GM23248 (cell line): ENCODE results near the gene RHOG. TPM values are rescaled to one million over a fixed set of nuclear protein-coding genes. Genes with fewer than 3 reads are reported as not detected.

Experiments used
- DNase-seq: peaks from one replicate; pipeline ENCODE4 v3.0.0-alpha.2; 2015
- H2AFZ ChIP-seq: fragments of 200-600 bp; sonication (generic); 2 replicates; pipeline ENCODE4 v1.6.1; 2016; ENCODE audit warnings: antibody characterized with exemption
- H3F3A ChIP-seq: fragments of 200-600 bp; sonication (generic); 2 replicates; pipeline ENCODE4 v1.6.1; 2016; ENCODE audit warnings: mild to moderate bottlenecking, antibody characterized with exemption, mixed run types; ENCODE audit not compliant: insufficient read depth
- H3K27ac ChIP-seq: fragments of 200-600 bp; sonication (generic); 2 replicates; pipeline ENCODE4 v1.5.1; 2016; ENCODE audit warnings: mild to moderate bottlenecking
- H3K27me3 ChIP-seq: fragments of 200-600 bp; sonication (generic); replicated peaks from 2 replicates; pipeline ENCODE4 v1.6.1; 2016; ENCODE audit warnings: mild to moderate bottlenecking; ENCODE audit not compliant: insufficient read depth
- H3K36me3 ChIP-seq: fragments of 200-600 bp; sonication (generic); 2 replicates; pipeline ENCODE4 v1.6.1; 2016; ENCODE audit warnings: low read depth, mild to moderate bottlenecking
- H3K4me1 ChIP-seq: fragments of 200-600 bp; sonication (generic); 2 replicates; pipeline ENCODE4 v1.6.1; 2016; ENCODE audit warnings: mild to moderate bottlenecking; ENCODE audit not compliant: insufficient read depth
- H3K4me2 ChIP-seq: fragments of 200-600 bp; sonication (generic); one replicate; pipeline ENCODE4 v1.6.1; 2016; ENCODE audit warnings: mild to moderate bottlenecking; ENCODE audit not compliant: unreplicated experiment
- H3K4me3 ChIP-seq: fragments of 200-600 bp; sonication (generic); 2 replicates; pipeline ENCODE4 v1.5.1; 2016; ENCODE audit warnings: mild to moderate bottlenecking
- H3K79me2 ChIP-seq: fragments of 200-600 bp; sonication (generic); 2 replicates; pipeline ENCODE4 v1.6.1; 2016; ENCODE audit warnings: mild to moderate bottlenecking; ENCODE audit not compliant: insufficient read depth
- H3K9ac ChIP-seq: fragments of 200-600 bp; sonication (generic); 2 replicates; pipeline ENCODE4 v1.6.1; 2016; ENCODE audit warnings: mild to moderate bottlenecking
- H3K9me2 ChIP-seq: fragments of 200-600 bp; sonication (generic); 2 replicates; pipeline ENCODE4 v1.6.1; 2016; ENCODE audit warnings: mixed run types, mild to moderate bottlenecking, moderate library complexity; ENCODE audit not compliant: insufficient read depth
- H3K9me3 ChIP-seq: fragments of 200-600 bp; sonication (generic); one replicate; pipeline ENCODE4 v1.6.1; 2017; ENCODE audit warnings: low read depth
- H4K20me1 ChIP-seq: fragments of 200-600 bp; sonication (generic); 2 replicates; pipeline ENCODE4 v1.6.0; 2016; ENCODE audit not compliant: insufficient read depth
- EZH2 ChIP-seq: fragments of 200-600 bp; sonication (generic); IDR thresholded peaks from 2 replicates; pipeline ENCODE4 v1.6.1; 2018; ENCODE audit warnings: antibody characterized with exemption, mild to moderate bottlenecking; ENCODE audit not compliant: insufficient read depth, poor library complexity, severe bottlenecking
- EZH2phosphoT487 ChIP-seq: fragments of 200-600 bp; sonication (generic); IDR thresholded peaks from 2 replicates; pipeline ENCODE4 v1.6.1; 2018; ENCODE audit warnings: antibody characterized with exemption, moderate library complexity, mild to moderate bottlenecking, low read depth; ENCODE audit not compliant: insufficient read depth
- WGBS, 2 experiments: methylation state at CpG; one replicate each; pipeline ENCODE4 v1.1.6; 2015 to 2017; ENCODE audit warnings: low lambda C conversion rate in 2 of 2, low coverage in 1 of 2; ENCODE audit errors: missing lambda C conversion rate in 2 of 2; 5-methylcytosine and 5-hydroxymethylcytosine counted together
- in situ Hi-C: fragments of 300-500 bp; cut with MboI; formaldehyde crosslinking; loops from 2 replicates; pipeline ENCODE4 v1.15.0; 2020
- polyA plus RNA-seq: library from polyadenylated mRNA; unstranded; fragments of >200 nt; fragmentation: Nextera tagmentation; extraction: Ambion mirVana; gene quantifications from 2 replicates; pipeline ENCODE4 v1.2.1, GENCODE V29; 2016
- total RNA-seq: library from RNA; depleted of rRNA; stranded (reverse); fragments of >200 nt; shearing (Covaris generic); gene quantifications from 2 replicates; pipeline ENCODE4 v1.2.3, GENCODE V29; 2014

Gene RHOG
- total and polyA plus RNA-seq, 2 experiments from 2014 or later, result 45.5 to 61.4 TPM

DNA sequence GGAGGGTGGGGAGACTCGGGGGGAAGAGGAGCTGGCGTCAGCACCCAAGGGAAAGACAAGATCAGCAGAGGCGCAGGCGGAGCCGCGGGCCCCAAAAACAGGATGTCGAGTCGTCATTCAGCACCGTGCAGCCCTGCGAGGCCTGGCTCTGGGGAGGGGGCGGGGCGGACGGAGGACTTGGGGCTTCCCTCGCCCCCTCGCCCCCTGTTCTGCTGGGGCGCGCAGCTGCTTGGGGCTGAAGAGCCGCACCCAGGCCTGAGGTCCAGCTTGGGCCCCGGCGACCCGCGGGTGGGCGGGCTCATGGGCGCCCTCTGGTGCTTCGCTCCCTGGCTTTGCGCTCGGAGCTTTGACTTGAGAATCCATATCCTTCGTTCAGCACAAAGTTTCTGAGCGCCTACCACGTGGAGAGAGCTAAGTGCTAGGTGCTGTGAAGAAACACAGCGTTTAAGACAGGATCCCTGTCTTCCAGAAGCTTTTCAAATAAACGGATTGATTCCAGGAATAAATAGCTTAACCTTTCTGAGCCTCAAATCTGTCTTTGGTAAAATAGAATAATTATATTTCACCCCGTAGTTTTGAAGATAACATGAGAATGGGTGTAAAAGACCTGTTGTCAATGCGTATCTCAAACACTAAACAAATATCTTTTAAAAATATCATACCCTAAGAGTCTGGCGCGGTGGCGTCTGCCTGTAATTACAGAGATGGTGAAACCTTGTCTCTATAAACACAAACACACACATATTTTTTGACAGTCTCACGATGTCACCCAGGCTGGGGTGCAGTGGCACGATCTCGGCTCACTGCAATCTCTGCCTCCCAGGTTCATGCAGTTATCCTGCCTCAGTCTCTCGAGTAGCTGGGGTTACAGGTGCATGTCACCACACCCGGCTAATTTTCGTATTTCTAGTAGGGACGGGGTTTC lies 929 bp upstream of the RHOG start:
- peaks cover 17% of the 10 kb centered on the region for H3K4me1 ChIP-seq
- no peak for TF ChIP-seq EZH2
- in situ Hi-C loops, result no loop called here
- no peaks in the 10 kb centered on the region for H3K27me3 ChIP-seq
- peak overlapping the region; percentile 85 for H3K27ac ChIP-seq
- 19 to 30% methylated on average over 25 to 39 of the region's 44 CpGs for WGBS, 2 experiments
- DNase-seq, result peak; percentile 93
- H4K20me1 ChIP-seq, result 0 out of 2 replicates have a peak, but pooled peaks cover 4% of the 10 kb centered on the region
- peak overlapping the region; percentile 85 for H3K4me3 ChIP-seq
- H3K9me2 ChIP-seq, result no peaks in the 10 kb centered on the region
- H3K9ac ChIP-seq, result peak overlapping the region; percentile 90
- peak overlapping the region; percentile 59 for H3K4me2 ChIP-seq
- peak overlapping the region; percentile 64 for H2AFZ ChIP-seq
- peaks cover 5% of the 10 kb centered on the region; the same call in 1 of the 2 replicates for H3F3A ChIP-seq
- H3K9me3 ChIP-seq, result no peaks in the 10 kb centered on the region
- H3K79me2 ChIP-seq, result peaks cover 51% of the 10 kb centered on the region
- H3K36me3 ChIP-seq, result no peaks in the 10 kb centered on the region

DNA sequence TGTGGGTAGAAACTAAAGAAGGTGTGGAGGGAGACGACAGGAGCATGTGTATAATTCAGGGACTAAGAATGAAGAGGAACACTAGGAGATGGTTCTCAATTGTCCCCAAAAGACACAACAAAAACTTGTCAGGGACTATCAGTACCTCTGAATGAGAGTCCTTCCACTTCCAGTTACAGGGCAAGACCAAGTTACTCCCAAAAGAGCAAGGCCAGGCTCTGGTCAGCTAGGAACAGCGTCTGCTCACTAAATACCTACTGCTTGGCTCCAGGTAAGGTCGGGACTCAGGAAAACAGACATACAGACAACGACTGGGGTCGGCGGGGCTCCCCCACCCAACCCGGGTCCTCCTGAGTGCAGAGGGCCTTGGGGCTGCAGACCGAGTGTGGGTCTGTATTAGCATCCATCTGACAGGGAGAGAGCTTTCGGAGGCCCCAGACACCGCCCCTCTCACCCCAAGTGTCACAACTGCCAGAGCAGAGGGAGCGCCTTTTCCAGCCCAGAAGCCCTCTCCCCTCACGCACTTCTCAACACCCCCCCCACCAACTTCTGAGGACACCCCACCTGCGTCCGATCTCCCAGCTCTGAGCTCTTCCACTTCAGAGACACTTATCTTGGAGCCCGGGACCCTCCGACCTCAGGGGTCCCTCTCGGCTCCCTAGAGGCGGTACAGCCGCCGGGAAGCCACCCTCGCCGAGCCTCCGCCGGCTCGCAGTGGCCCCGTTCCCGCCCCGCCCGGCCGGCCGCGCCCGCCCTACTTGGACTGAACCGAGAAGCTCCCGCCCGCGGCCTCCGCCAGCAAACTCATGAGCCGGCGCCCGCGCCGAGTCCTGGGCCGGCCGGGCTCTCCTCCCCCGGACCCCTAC lies 522 bp downstream of the RHOG start:
- DNase-seq, result peak; percentile 38
- in situ Hi-C loops, result no loop called here
- Histone ChIP-seq H3K36me3 (no peaks in the 10 kb centered on the region), H3K27ac (peak overlapping the region; percentile 85), H3K4me2 (peak overlapping the region; percentile 89), H2AFZ (peak overlapping the region; percentile 62), H3K9me3 (no peaks in the 10 kb centered on the region), H3K79me2 (peaks cover 66% of the 10 kb centered on the region), H3F3A (peaks cover 5% of the 10 kb centered on the region; the same call in 1 of the 2 replicates), H3K9me2 (no peaks in the 10 kb centered on the region), H4K20me1 (0 out of 2 replicates have a peak, but pooled peaks cover 4% of the 10 kb centered on the region), H3K27me3 (no peaks in the 10 kb centered on the region), H3K4me1 (peaks cover 23% of the 10 kb centered on the region), H3K4me3 (peak overlapping the region; percentile 85), H3K9ac (peak overlapping the region; percentile 90)
- TF ChIP-seq EZH2 (no peak), EZH2phosphoT487 (no peak)
- 3% methylated on average over 18 to 45 of the region's 46 CpGs for WGBS, 2 experiments

DNA sequence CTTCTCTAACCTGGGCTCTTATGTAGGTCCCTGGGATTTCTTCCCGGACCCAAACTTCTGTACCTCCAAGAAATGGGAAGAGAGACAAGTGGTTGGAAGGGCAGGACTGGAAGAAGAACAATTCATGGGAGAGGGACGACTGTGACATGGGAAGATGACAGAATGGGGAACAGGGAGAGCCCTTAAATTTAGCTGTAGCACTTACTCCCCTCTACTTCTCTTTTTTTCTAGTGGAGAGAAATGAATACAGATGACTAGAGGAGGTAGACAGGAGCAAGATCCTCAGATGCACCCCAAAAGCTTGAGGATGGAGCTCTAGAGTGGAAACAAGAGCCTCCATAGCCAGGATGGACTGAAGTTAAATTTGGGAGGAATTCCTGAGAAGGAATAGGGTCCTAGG lies 2.3 kb downstream of the RHOG start:
- Histone ChIP-seq H2AFZ (no peak overlapping the region), H3F3A (peaks cover 5% of the 10 kb centered on the region; the same call in 1 of the 2 replicates), H3K9me3 (no peaks in the 10 kb centered on the region), H3K4me2 (peak overlapping the region; percentile 89), H3K79me2 (peaks cover 83% of the 10 kb centered on the region), H3K9ac (no peak overlapping the region), H3K4me1 (peaks cover 27% of the 10 kb centered on the region), H3K36me3 (no peaks in the 10 kb centered on the region), H3K27ac (no peak overlapping the region), H4K20me1 (peaks cover 7% of the 10 kb centered on the region; the same call in 1 of the 2 replicates), H3K27me3 (no peaks in the 10 kb centered on the region), H3K4me3 (no peak overlapping the region), H3K9me2 (no peaks in the 10 kb centered on the region)
- TF ChIP-seq EZH2, result no peak
- TF ChIP-seq EZH2phosphoT487, result no peak
- no peak for DNase-seq
- 55 to 64% methylated on average over 2 of the region's 2 CpGs for WGBS, 2 experiments
- in situ Hi-C loops, result no loop called here

- in situ Hi-C loops, result no loop called here
These were observed 3.0 kb downstream of the RHOG start for GRCh38 chr11:3837793-3838192.

More at GRCh38 chr11:3837793-3838192, 3.0 kb downstream of the RHOG start:
- Histone ChIP-seq H3K9ac (no peak overlapping the region), H3K4me3 (no peak overlapping the region), H3K27me3 (no peaks in the 10 kb centered on the region), H3K4me2 (no peak overlapping the region), H3K9me3 (no peaks in the 10 kb centered on the region), H3K4me1 (peaks cover 27% of the 10 kb centered on the region), H3K79me2 (peaks cover 90% of the 10 kb centered on the region), H2AFZ (no peak overlapping the region), H4K20me1 (peaks cover 7% of the 10 kb centered on the region; the same call in 1 of the 2 replicates), H3F3A (peaks cover 5% of the 10 kb centered on the region; the same call in 1 of the 2 replicates), H3K9me2 (no peaks in the 10 kb centered on the region), H3K27ac (no peak overlapping the region), H3K36me3 (no peaks in the 10 kb centered on the region)
- 100% methylated on average over 1 of the region's 1 CpG for WGBS, 2 experiments
- peak; percentile 50 for DNase-seq
- TF ChIP-seq EZH2phosphoT487, result no peak
- TF ChIP-seq EZH2, result no peak
